Measurements from ENCODE around the gene SULT1A3.
"Not testable (repeated sequence)": the region's sequence is repeated elsewhere in the genome, so short reads cannot be mapped to it uniquely, and the experiment has no call there.

GRCh38 chr16:30191158-30191557 is 7.9 kb upstream of the SULT1A3 start:
- TF ChIP-seq POLR2AphosphoS5, POLR2A, CTCF (IDR thresholded peaks at IDR 0.05): not testable (repeated sequence)
